Non-pigmented ciliary epithelial cell (primary cell): ENCODE results near the gene SCAF4.

ENCODE experiments used
- DNase-seq: peaks from one replicate; pipeline ENCODE4 v3.0.0-alpha.2; 2010; ENCODE audit warnings: low read depth

Gene SCAF4

GRCh38 chr21:31713115-31713514, 18.8 kb downstream of the SCAF4 start:
- no peak for DNase-seq

- no peak for DNase-seq
Observed at GRCh38 chr21:31711745-31712285, 20.1 kb downstream of the SCAF4 start.

- DNase-seq: no peak
Observed at GRCh38 chr21:31711326-31711725, 20.6 kb downstream of the SCAF4 start.

- DNase-seq: peak; percentile 19
Observed at GRCh38 chr21:31710586-31710985, 21.3 kb downstream of the SCAF4 start.

- DNase-seq: no peak
Observed at GRCh38 chr21:31708541-31708940, 23.4 kb downstream of the SCAF4 start.

- DNase-seq: no peak
Observed at GRCh38 chr21:31707499-31707898, 24.4 kb downstream of the SCAF4 start.

- DNase-seq: no peak
Observed at GRCh38 chr21:31706562-31706961, 25.4 kb downstream of the SCAF4 start.

GRCh38 chr21:31700040-31700439, 31.9 kb downstream of the SCAF4 start:
- DNase-seq: no peak

- DNase-seq: no peak
Observed at GRCh38 chr21:31698461-31698860, 33.5 kb downstream of the SCAF4 start.

GRCh38 chr21:31696424-31696823, 35.5 kb downstream of the SCAF4 start:
- no peak for DNase-seq

- DNase-seq: no peak
Observed at GRCh38 chr21:31693222-31693621, 38.7 kb downstream of the SCAF4 start.

GRCh38 chr21:31688603-31689368, 43.1 kb downstream of the SCAF4 start:
- DNase-seq: no peak

- DNase-seq: no peak
Observed at GRCh38 chr21:31687108-31687507, 44.8 kb downstream of the SCAF4 start.

- no peak for DNase-seq
Observed at GRCh38 chr21:31686272-31686915, 45.5 kb downstream of the SCAF4 start.

GRCh38 chr21:31684918-31685317, 47.0 kb downstream of the SCAF4 start:
- no peak for DNase-seq

- DNase-seq: no peak
Observed at GRCh38 chr21:31683029-31683428, 48.9 kb downstream of the SCAF4 start.

- DNase-seq: peak; percentile 41
Observed at GRCh38 chr21:31682620-31683019, 49.3 kb downstream of the SCAF4 start.

GRCh38 chr21:31678478-31678877, 53.4 kb downstream of the SCAF4 start:
- DNase-seq: no peak

- no peak for DNase-seq
Observed at GRCh38 chr21:31677047-31677446, 54.9 kb downstream of the SCAF4 start.

GRCh38 chr21:31675960-31676359, 56.0 kb downstream of the SCAF4 start:
- no peak for DNase-seq

GRCh38 chr21:31675318-31675717, 56.6 kb downstream of the SCAF4 start:
- no peak for DNase-seq

GRCh38 chr21:31673321-31673912, 58.5 kb downstream of the SCAF4 start:
- DNase-seq: no peak

- no peak for DNase-seq
Observed at GRCh38 chr21:31671931-31672330, 60.0 kb downstream of the SCAF4 start.
